Measurements from ENCODE around the gene CCDC106. TPM values are rescaled to one million over a fixed set of nuclear protein-coding genes. Genes with fewer than 3 reads are reported as not detected.

The CCDC106 gene
- total RNA-seq, 1 experiment from 2014 or later: 47.8 TPM

- Histone ChIP-seq H3K9me3 (ENCODE audit: control insufficient read depth, insufficient read depth, low read depth, low read length) (no peaks in the 10 kb centered on the region), H3K4me1 (ENCODE audit: control insufficient read depth, insufficient read depth, low read length) (no peaks in the 10 kb centered on the region), H3K4me3 (ENCODE audit: low read depth in 2 of 2, low read length in 2 of 2) (no peak overlapping the region), H3K36me3 (ENCODE audit: control insufficient read depth, insufficient read depth, low read length) (no peaks in the 10 kb centered on the region), H3K27me3 (ENCODE audit: control insufficient read depth, insufficient read depth, low read length) (no peaks in the 10 kb centered on the region), H3K27ac (ENCODE audit: low read length) (no peak overlapping the region)
- ChIA-PET POLR2A (no interaction called here), CTCF (no interaction called here)
- intact Hi-C loops (cut with micrococcal nuclease; ENCODE audit: unreplicated experiment) (no loop called here), in situ Hi-C loops (cut with HindIII; ENCODE audit: low pct_unique_long_range_greater_than_20kb, low sequenced_read_pairs) (no loop called here)
- TF ChIP-seq CTCF (IDR thresholded peaks at IDR 0.05): no peak
- no peak for TF ChIP-seq REST (IDR thresholded peaks at IDR 0.05; ENCODE audit: insufficient read depth in 1 of 2, low read depth in 2 of 2, low read length in 1 of 2)
- TF ChIP-seq SIN3A (IDR thresholded peaks at IDR 0.05; ENCODE audit: borderline replicate concordance, insufficient read depth, low read depth, low read length): no peak
- TF ChIP-seq TCF7L2 (IDR thresholded peaks at IDR 0.05; ENCODE audit: low read depth, low read length): no peak
- TF ChIP-seq POLR2AphosphoS5 (IDR thresholded peaks at IDR 0.05; ENCODE audit: low read depth, low read length): no peak
- ATAC-seq: no peak
- DNase-seq (ENCODE audit: low read depth, low spot score): no peak
- BruUV-seq (replicated peaks): no TSS peak
Observed at GRCh38 chr19:55616395-55616875, 31.6 kb upstream of the CCDC106 start.

GRCh38 chr19:55617426-55617825 is 30.6 kb upstream of the CCDC106 start:
- ChIA-PET CTCF (interaction anchor here (0.6 kb wide), 1 partner anchor 12 kb away, joined by 3 read pairs; the partner anchor contains the start of gene ZNF865), POLR2A (no interaction called here)
- ATAC-seq (no peak), DNase-seq (ENCODE audit: low read depth, low spot score) (no peak)
- no peak overlapping the region for H3K27ac ChIP-seq (ENCODE audit: low read length)
- intact Hi-C loops (cut with micrococcal nuclease; ENCODE audit: unreplicated experiment): no loop called here
- no peaks in the 10 kb centered on the region for H3K27me3 ChIP-seq (ENCODE audit: control insufficient read depth, insufficient read depth, low read length)
- no peak for TF ChIP-seq CTCF (IDR thresholded peaks at IDR 0.05)
- no peak for TF ChIP-seq TCF7L2 (IDR thresholded peaks at IDR 0.05; ENCODE audit: low read depth, low read length)
- TF ChIP-seq REST (IDR thresholded peaks at IDR 0.05; ENCODE audit: insufficient read depth in 1 of 2, low read depth in 2 of 2, low read length in 1 of 2): no peak
- TF ChIP-seq SIN3A (IDR thresholded peaks at IDR 0.05; ENCODE audit: borderline replicate concordance, insufficient read depth, low read depth, low read length): no peak
- no peak for TF ChIP-seq POLR2AphosphoS5 (IDR thresholded peaks at IDR 0.05; ENCODE audit: low read depth, low read length)
- H3K4me3 ChIP-seq (ENCODE audit: low read depth in 2 of 2, low read length in 2 of 2): no peak overlapping the region
- no peaks in the 10 kb centered on the region for H3K9me3 ChIP-seq (ENCODE audit: control insufficient read depth, insufficient read depth, low read depth, low read length)
- in situ Hi-C loops (cut with HindIII; ENCODE audit: low pct_unique_long_range_greater_than_20kb, low sequenced_read_pairs): no loop called here
- H3K4me1 ChIP-seq (ENCODE audit: control insufficient read depth, insufficient read depth, low read length): no peaks in the 10 kb centered on the region
- BruUV-seq (replicated peaks): no TSS peak
- H3K36me3 ChIP-seq (ENCODE audit: control insufficient read depth, insufficient read depth, low read length): no peaks in the 10 kb centered on the region
